Endothelial cell (in vitro differentiated cells): ENCODE data around the gene KIF3A. TPM values are rescaled to one million over a fixed set of nuclear protein-coding genes. Genes with fewer than 3 reads are reported as not detected.

Source experiments
- DNase-seq: peaks from one replicate; pipeline ENCODE4 v3.0.0; 2021; ENCODE audit warnings: low spot score
- H3K27ac Mint-ChIP-seq: one replicate; pipeline ENCODE4 v1.8.0; 2021; ENCODE audit warnings: mixed read lengths, inconsistent platforms; ENCODE audit not compliant: unreplicated experiment
- H3K27me3 Mint-ChIP-seq: one replicate; pipeline ENCODE4 v1.8.0; 2021; ENCODE audit warnings: mild to moderate bottlenecking, moderate library complexity, mixed read lengths, inconsistent platforms; ENCODE audit not compliant: unreplicated experiment
- H3K36me3 Mint-ChIP-seq: one replicate; pipeline ENCODE4 v1.8.0; 2021; ENCODE audit warnings: mild to moderate bottlenecking, low read depth, mixed read lengths, inconsistent platforms; ENCODE audit not compliant: unreplicated experiment
- H3K4me1 Mint-ChIP-seq: one replicate; pipeline ENCODE4 v1.8.0; 2021; ENCODE audit warnings: mild to moderate bottlenecking, mixed read lengths, inconsistent platforms; ENCODE audit not compliant: unreplicated experiment
- H3K4me3 Mint-ChIP-seq: one replicate; pipeline ENCODE4 v1.8.0; 2021; ENCODE audit warnings: mild to moderate bottlenecking, mixed read lengths, inconsistent platforms; ENCODE audit not compliant: unreplicated experiment
- H3K9me3 Mint-ChIP-seq: one replicate; pipeline ENCODE4 v1.8.0; 2021; ENCODE audit warnings: mixed read lengths, inconsistent platforms; ENCODE audit not compliant: unreplicated experiment
- total RNA-seq: library from RNA; stranded (reverse); fragmentation: NEBNext Ultra II Directional; extraction: Animal tissue kit (Norgen Biotek cat#: 25700); gene quantifications from one replicate; pipeline ENCODE4 v1.2.1, GENCODE V29; 2021; ENCODE audit not compliant: unreplicated experiment
- TF ChIP-seq, protein P1 (sequence below): fragments of 200-600 bp; sonication (generic); IDR thresholded peaks from one replicate; pipeline ENCODE4 v1.5.0; 2021; ENCODE audit warnings: antibody characterized with exemption; ENCODE audit not compliant: unreplicated experiment

The KIF3A gene
- total RNA-seq, 1 donor from 2014 or later, result 11.5 TPM

DNA sequence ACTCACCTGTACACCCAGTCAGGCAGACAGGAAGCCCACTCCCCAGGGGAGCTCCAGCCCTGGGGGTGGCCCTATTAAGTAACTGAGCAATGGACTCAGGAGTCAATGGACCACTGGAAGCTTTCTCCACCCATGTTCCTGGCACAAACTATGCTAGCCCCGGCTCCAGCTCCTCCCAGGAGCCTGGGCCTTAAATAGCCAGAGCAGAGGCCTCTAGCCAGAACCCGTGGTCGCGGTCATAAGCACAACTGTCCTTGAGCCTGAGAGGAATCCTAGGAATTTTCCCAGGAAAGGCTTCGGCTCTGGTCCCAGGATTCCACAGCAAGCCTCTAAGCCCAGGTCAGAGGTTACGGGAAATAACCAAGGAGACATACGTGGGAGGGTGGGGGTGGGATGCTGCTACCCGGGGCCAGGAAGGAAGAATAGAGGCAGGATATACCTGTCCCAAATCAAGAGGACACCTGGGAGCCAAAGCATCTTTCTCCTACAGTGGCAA lies 34.2 kb upstream of the KIF3A start:
- DNase-seq, result no peak
- H3K36me3 Mint-ChIP-seq, result peaks cover 8% of the 10 kb centered on the region
- no peak overlapping the region for H3K27ac Mint-ChIP-seq
- H3K4me1 Mint-ChIP-seq, result peaks cover 21% of the 10 kb centered on the region
- no peaks in the 10 kb centered on the region for H3K9me3 Mint-ChIP-seq
- no peak overlapping the region for H3K4me3 Mint-ChIP-seq
- H3K27me3 Mint-ChIP-seq, result peaks cover 9% of the 10 kb centered on the region
- TF ChIP-seq, protein P1, sequence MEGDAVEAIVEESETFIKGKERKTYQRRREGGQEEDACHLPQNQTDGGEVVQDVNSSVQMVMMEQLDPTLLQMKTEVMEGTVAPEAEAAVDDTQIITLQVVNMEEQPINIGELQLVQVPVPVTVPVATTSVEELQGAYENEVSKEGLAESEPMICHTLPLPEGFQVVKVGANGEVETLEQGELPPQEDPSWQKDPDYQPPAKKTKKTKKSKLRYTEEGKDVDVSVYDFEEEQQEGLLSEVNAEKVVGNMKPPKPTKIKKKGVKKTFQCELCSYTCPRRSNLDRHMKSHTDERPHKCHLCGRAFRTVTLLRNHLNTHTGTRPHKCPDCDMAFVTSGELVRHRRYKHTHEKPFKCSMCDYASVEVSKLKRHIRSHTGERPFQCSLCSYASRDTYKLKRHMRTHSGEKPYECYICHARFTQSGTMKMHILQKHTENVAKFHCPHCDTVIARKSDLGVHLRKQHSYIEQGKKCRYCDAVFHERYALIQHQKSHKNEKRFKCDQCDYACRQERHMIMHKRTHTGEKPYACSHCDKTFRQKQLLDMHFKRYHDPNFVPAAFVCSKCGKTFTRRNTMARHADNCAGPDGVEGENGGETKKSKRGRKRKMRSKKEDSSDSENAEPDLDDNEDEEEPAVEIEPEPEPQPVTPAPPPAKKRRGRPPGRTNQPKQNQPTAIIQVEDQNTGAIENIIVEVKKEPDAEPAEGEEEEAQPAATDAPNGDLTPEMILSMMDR, result no peak

DNA sequence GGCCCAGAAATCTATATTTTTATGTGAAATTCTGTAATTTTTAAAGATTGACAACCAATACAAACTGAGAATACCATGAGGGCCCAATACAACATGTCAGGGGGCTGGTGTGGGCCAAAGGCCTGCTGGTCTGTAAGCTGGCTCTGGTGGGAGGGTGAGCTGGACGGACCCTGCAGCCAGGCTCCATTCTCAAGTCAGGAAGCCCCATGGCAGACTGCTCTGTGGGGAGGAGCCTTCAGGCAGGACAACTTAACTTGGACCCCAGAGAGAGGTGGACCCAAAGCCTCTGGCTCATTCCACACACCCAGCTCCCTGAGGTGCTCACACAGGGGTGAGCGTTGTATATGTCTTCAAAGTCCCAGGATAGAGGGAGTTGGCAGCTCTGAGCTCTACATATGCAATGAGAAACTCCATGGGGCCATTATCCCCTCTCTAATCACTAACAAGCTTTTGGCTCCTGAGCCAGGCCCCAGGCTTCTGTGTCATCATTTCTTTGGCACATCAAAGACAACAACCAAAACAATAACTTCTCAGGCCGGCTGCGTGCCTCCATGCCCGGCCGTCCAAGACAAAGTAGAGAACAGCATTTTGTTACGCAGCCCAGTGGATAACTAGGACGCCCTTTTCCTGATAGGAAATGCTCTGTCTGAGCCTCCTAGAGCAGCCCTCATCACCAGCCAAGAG lies 33.3 kb upstream of the KIF3A start:
- peaks cover 15% of the 10 kb centered on the region for H3K4me1 Mint-ChIP-seq
- H3K9me3 Mint-ChIP-seq, result no peaks in the 10 kb centered on the region
- H3K36me3 Mint-ChIP-seq, result peaks cover 8% of the 10 kb centered on the region
- H3K27ac Mint-ChIP-seq, result no peak overlapping the region
- TF ChIP-seq, protein P1, result no peak
- DNase-seq, result no peak
- H3K27me3 Mint-ChIP-seq, result peaks cover 6% of the 10 kb centered on the region
- H3K4me3 Mint-ChIP-seq, result no peak overlapping the region

DNA sequence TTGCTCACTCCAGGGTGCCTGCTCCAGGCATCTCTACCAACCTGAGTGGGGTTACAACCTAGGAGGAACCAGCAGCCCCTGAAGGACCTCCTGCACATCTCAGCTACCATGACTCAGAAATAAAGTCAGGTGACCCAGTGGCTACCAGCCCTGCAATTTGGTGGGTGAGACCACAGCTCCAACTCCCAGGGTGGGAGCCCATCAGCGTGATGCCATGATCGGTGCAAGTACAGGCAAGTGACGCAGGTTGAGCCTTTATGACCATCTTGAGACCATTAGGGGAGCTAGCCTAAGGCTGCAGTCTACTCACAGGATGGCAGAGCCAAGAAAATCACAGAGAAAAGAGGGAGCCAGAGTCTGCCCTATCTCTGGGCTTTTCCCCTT lies 31.1 kb upstream of the KIF3A start:
- TF ChIP-seq, protein P1, result no peak
- H3K27me3 Mint-ChIP-seq, result peaks cover 8% of the 10 kb centered on the region
- no peaks in the 10 kb centered on the region for H3K9me3 Mint-ChIP-seq
- DNase-seq, result no peak
- no peak overlapping the region for H3K27ac Mint-ChIP-seq
- peaks cover 15% of the 10 kb centered on the region for H3K4me1 Mint-ChIP-seq
- peaks cover 8% of the 10 kb centered on the region for H3K36me3 Mint-ChIP-seq
- H3K4me3 Mint-ChIP-seq, result no peak overlapping the region

DNA sequence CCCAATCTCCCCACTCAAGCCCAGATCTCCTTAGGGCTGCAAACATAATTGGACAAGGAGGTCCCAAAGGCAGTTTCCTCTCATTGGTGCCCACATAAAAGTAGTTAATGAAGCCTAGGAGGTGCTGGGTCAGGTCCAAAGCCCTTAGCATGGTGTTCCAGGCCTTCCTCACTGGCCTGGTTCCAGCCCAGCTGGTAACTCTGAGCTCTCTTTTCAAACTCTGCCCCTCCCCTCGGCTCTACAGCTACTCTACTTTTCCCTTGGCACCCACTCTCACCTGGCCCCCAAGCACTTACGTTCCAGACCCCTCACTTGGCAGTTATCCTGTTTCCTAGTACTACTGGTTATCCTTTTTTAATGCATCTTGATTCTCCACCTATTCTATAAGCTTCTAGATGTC lies 29.8 kb upstream of the KIF3A start:
- Mint-ChIP-seq H3K4me3 (no peak overlapping the region), H3K9me3 (no peaks in the 10 kb centered on the region), H3K27me3 (peaks cover 8% of the 10 kb centered on the region), H3K4me1 (peaks cover 15% of the 10 kb centered on the region), H3K27ac (no peak overlapping the region), H3K36me3 (peaks cover 13% of the 10 kb centered on the region)
- TF ChIP-seq, protein P1, result no peak
- no peak for DNase-seq

DNA sequence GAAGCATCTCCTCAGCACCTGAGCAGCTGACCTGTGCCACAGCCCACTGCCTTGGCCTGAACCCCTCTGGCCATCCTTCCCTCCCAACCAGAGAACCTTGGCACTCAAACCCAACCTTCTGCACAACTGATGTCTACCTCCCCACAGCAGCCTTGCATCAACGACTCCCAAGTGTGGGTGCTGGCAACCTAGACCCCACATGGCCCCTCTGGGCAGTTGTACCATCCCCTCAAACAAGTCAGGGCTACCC lies 29.4 kb upstream of the KIF3A start:
- no peak overlapping the region for H3K27ac Mint-ChIP-seq
- TF ChIP-seq, protein P1, result no peak
- H3K9me3 Mint-ChIP-seq, result no peaks in the 10 kb centered on the region
- H3K4me3 Mint-ChIP-seq, result no peak overlapping the region
- DNase-seq, result no peak
- H3K4me1 Mint-ChIP-seq, result peaks cover 15% of the 10 kb centered on the region
- peaks cover 8% of the 10 kb centered on the region for H3K27me3 Mint-ChIP-seq
- H3K36me3 Mint-ChIP-seq, result peaks cover 13% of the 10 kb centered on the region
